H1 (cell line): ENCODE results near the gene TGFBRAP1. TPM values are rescaled to one million over a fixed set of nuclear protein-coding genes. Genes with fewer than 3 reads are reported as not detected.

Experiments used
- CTCF ChIA-PET: fragments of 300-600 bp; sonication (Branson Sonifier 250); formaldehyde crosslinking; loops from one replicate; lab custom pipeline; 2021; ENCODE audit not compliant: partially characterized antibody; lab: Charles Lee
- POLR2A ChIA-PET: fragments of 300-600 bp; sonication (Branson Sonifier 250); formaldehyde crosslinking; loops from one replicate; lab custom pipeline; 2021; ENCODE audit warnings: inconsistent platforms; ENCODE audit not compliant: partially characterized antibody; lab: Charles Lee
- DNase-seq, 2 experiments: peaks; one replicate each; pipeline versions ENCODE4 v3.0.0 to v3.0.0-alpha.2; 2010 to 2022; ENCODE audit warnings: low spot score in 2 of 2, low read depth in 1 of 2, mixed read lengths in 1 of 2
- FAIRE-seq: peaks from 2 replicates; lab custom pipeline; 2011; peaks lifted over from hg19 to GRCh38; lab: Jason Lieb, UNC
- H2AFZ ChIP-seq: 2 replicates; pipeline ENCODE4 v1.8.1; 2012; ENCODE audit warnings: low read length, inconsistent platforms
- H2AK5ac ChIP-seq: 2 replicates; pipeline ENCODE4 v1.6.1; 2013; ENCODE audit warnings: low read depth, low read length
- H2BK120ac ChIP-seq: replicated peaks from 2 replicates; pipeline ENCODE3; 2013; ENCODE audit warnings: low read depth, low read length, inconsistent platforms
- H2BK12ac ChIP-seq: 2 replicates; pipeline ENCODE4 v1.6.1; 2013; ENCODE audit warnings: low read depth, low read length
- H2BK15ac ChIP-seq: 2 replicates; pipeline ENCODE4 v1.6.1; 2013; ENCODE audit warnings: low read length
- H2BK20ac ChIP-seq: 2 replicates; pipeline ENCODE4 v1.6.1; 2013; ENCODE audit warnings: low read length
- H2BK5ac ChIP-seq: 2 replicates; pipeline ENCODE4 v1.6.1; 2013; ENCODE audit warnings: low read depth, low read length
- H3K14ac ChIP-seq: 2 replicates; pipeline ENCODE4 v1.6.1; 2013; ENCODE audit warnings: inconsistent platforms; ENCODE audit not compliant: insufficient read length
- H3K18ac ChIP-seq: 2 replicates; pipeline ENCODE4 v1.6.1; 2013; ENCODE audit warnings: low read length; ENCODE audit errors: extremely low read depth
- H3K23ac ChIP-seq: 2 replicates; pipeline ENCODE4 v1.6.1; 2013; ENCODE audit warnings: inconsistent platforms; ENCODE audit not compliant: insufficient read length
- H3K23me2 ChIP-seq: 2 replicates; pipeline ENCODE4 v1.6.1; 2013; ENCODE audit warnings: low read depth, low read length
- H3K27ac ChIP-seq: 2 replicates; pipeline ENCODE4 v1.6.1; 2011; ENCODE audit warnings: low read depth, low read length, inconsistent platforms
- H3K27me3 ChIP-seq, 4 experiments: replicated peaks in 1 of 4; 1 replicate in 1 of 4; 2 replicates in 3 of 4; pipeline versions ENCODE4 v1.6.1 to v1.8.1; 2011 to 2013; ENCODE audit warnings: low read length in 3 of 4, mild to moderate bottlenecking in 3 of 4, inconsistent platforms in 2 of 4, mixed read lengths in 2 of 4, moderate library complexity in 1 of 4; ENCODE audit not compliant: control insufficient read depth in 3 of 4, insufficient read depth in 3 of 4; ENCODE audit errors: extremely low read depth in 1 of 4
- H3K36me3 ChIP-seq, 4 experiments: 2 replicates each; pipeline versions ENCODE4 v1.6.1 to v1.8.1; 2011 to 2013; ENCODE audit warnings: mild to moderate bottlenecking in 4 of 4, low read length in 3 of 4, moderate library complexity in 2 of 4, control low read depth in 1 of 4, inconsistent platforms in 1 of 4; ENCODE audit not compliant: insufficient read depth in 4 of 4, control insufficient read depth in 2 of 4
- H3K4ac ChIP-seq: replicated peaks from 2 replicates; pipeline ENCODE3; 2013; ENCODE audit warnings: low read length, low read depth, mixed read lengths, inconsistent platforms; ENCODE audit not compliant: insufficient read length
- H3K4me1 ChIP-seq, 4 experiments: replicated peaks in 1 of 4; 1 replicate in 1 of 4; 2 replicates in 3 of 4; pipeline versions ENCODE4 v1.6.1 to v1.8.1; 2011 to 2013; ENCODE audit warnings: low read length in 3 of 4, inconsistent platforms in 2 of 4, mixed read lengths in 1 of 4; ENCODE audit not compliant: insufficient read depth in 4 of 4, control insufficient read depth in 3 of 4
- H3K4me2 ChIP-seq, 2 experiments: 2 replicates each; pipeline versions ENCODE4 v1.6.1 to v1.8.1; 2011 to 2013; ENCODE audit warnings: low read depth in 2 of 2, low read length in 2 of 2, control low read depth in 1 of 2, inconsistent platforms in 1 of 2, mild to moderate bottlenecking in 1 of 2; ENCODE audit not compliant: insufficient read depth in 1 of 2
- H3K4me3 ChIP-seq, 4 experiments: fragments of 200-600, 300-600 bp in 1 of 4; sonication (generic), shearing (Covaris generic), sonication (Bioruptor Twin) in 1 of 4; 2 replicates each; pipeline versions ENCODE4 v1.5.1 to v1.8.1; 2011 to 2016; ENCODE audit warnings: low read length in 4 of 4, low read depth in 3 of 4, control low read depth in 2 of 4, inconsistent platforms in 2 of 4, mild to moderate bottlenecking in 2 of 4, mixed read lengths in 1 of 4, moderate library complexity in 1 of 4; ENCODE audit not compliant: insufficient read depth in 2 of 4; ENCODE audit errors: extremely low read depth in 1 of 4
- H3K56ac ChIP-seq: replicated peaks from 2 replicates; pipeline ENCODE3; 2013; ENCODE audit warnings: low read depth, mild to moderate bottlenecking, mixed read lengths, low read length, inconsistent platforms; ENCODE audit not compliant: insufficient read length
- H3K79me1 ChIP-seq: 2 replicates; pipeline ENCODE4 v1.6.1; 2013; ENCODE audit warnings: low read depth, low read length, control low read depth
- H3K79me2 ChIP-seq, 2 experiments: 2 replicates each; pipeline versions ENCODE4 v1.6.1 to v1.8.1; 2012 to 2013; ENCODE audit warnings: low read length in 2 of 2, mild to moderate bottlenecking in 2 of 2, inconsistent platforms in 1 of 2; ENCODE audit not compliant: insufficient read depth in 2 of 2, control insufficient read depth in 1 of 2
- H3K9ac ChIP-seq, 4 experiments: replicated peaks in 1 of 4; 1 replicate in 1 of 4; 2 replicates in 3 of 4; pipeline versions ENCODE4 v1.6.1 to v1.8.1; 2011 to 2013; ENCODE audit warnings: low read depth in 3 of 4, low read length in 3 of 4, control low read depth in 2 of 4, mild to moderate bottlenecking in 2 of 4, moderate library complexity in 2 of 4, inconsistent platforms in 1 of 4; ENCODE audit errors: extremely low read depth in 1 of 4
- H3K9me3 ChIP-seq, 2 experiments: 2 replicates each; pipeline versions ENCODE4 v1.6.1 to v1.8.1; 2012 to 2013; ENCODE audit warnings: mild to moderate bottlenecking in 2 of 2, moderate library complexity in 2 of 2, control low read depth in 1 of 2, inconsistent platforms in 1 of 2, low read depth in 1 of 2, low read length in 1 of 2, mixed read lengths in 1 of 2; ENCODE audit not compliant: insufficient read depth in 2 of 2
- H4K20me1 ChIP-seq, 2 experiments: replicated peaks in 1 of 2; 2 replicates each; pipeline versions ENCODE3 to v1.8.1; 2011 to 2013; ENCODE audit warnings: inconsistent platforms in 2 of 2, low read length in 2 of 2, mild to moderate bottlenecking in 1 of 2; ENCODE audit not compliant: insufficient read depth in 2 of 2, control insufficient read depth in 1 of 2
- H4K5ac ChIP-seq: 2 replicates; pipeline ENCODE4 v1.6.1; 2013; ENCODE audit warnings: low read length, low read depth, mixed read lengths, inconsistent platforms; ENCODE audit not compliant: insufficient read length
- H4K8ac ChIP-seq: 2 replicates; pipeline ENCODE4 v1.8.0; 2013; ENCODE audit warnings: mild to moderate bottlenecking, moderate library complexity, low read length, inconsistent platforms; ENCODE audit not compliant: insufficient read depth; ENCODE audit errors: extremely low read depth
- H4K91ac ChIP-seq: replicated peaks from 2 replicates; pipeline ENCODE3; 2013; ENCODE audit warnings: low read length, mixed read lengths, inconsistent platforms; ENCODE audit not compliant: insufficient read length
- BCL11A ChIP-seq, 2 experiments: IDR thresholded peaks; one replicate each; pipeline ENCODE4 v1.6.1; 2011; ENCODE audit warnings: low read depth in 2 of 2, low read length in 2 of 2, mild to moderate bottlenecking in 2 of 2
- CBX8 ChIP-seq: fragments of 300-800, 300-1000 bp; sonication (generic); IDR thresholded peaks from 2 replicates; pipeline ENCODE4 v1.7.1; 2016; ENCODE audit warnings: low read depth, low read length, borderline replicate concordance
- CREB1 ChIP-seq: IDR thresholded peaks from 2 replicates; pipeline ENCODE4 v1.6.1; 2012; ENCODE audit warnings: inconsistent platforms
- E2F6 ChIP-seq: IDR thresholded peaks from 2 replicates; pipeline ENCODE4 v1.6.1; 2012; ENCODE audit warnings: inconsistent platforms
- EP300 ChIP-seq, 2 experiments: IDR thresholded peaks; 1 replicate in 1 of 2; 2 replicates in 1 of 2; pipeline ENCODE4 v1.6.1; 2011 to 2012; ENCODE audit warnings: low read depth in 2 of 2, low read length in 2 of 2, mild to moderate bottlenecking in 2 of 2, borderline replicate concordance in 1 of 2, inconsistent platforms in 1 of 2, moderate library complexity in 1 of 2
- GTF2F1 ChIP-seq: IDR thresholded peaks from 2 replicates; pipeline ENCODE4 v1.6.1; 2012; ENCODE audit warnings: low read depth, low read length, improper control_type of control experiment, borderline replicate concordance
- HDAC6 ChIP-seq: IDR thresholded peaks from one replicate; pipeline ENCODE4 v1.7.1; 2012; ENCODE audit warnings: low read depth, mild to moderate bottlenecking, inconsistent platforms, low read length, moderate library complexity
- MAX ChIP-seq: IDR thresholded peaks from 2 replicates; pipeline ENCODE4 v1.6.1; 2012; ENCODE audit warnings: inconsistent platforms
- POLR2AphosphoS5 ChIP-seq: IDR thresholded peaks from 2 replicates; pipeline ENCODE4 v1.6.1; 2011; ENCODE audit warnings: low read depth, low read length
- RBBP5 ChIP-seq: IDR thresholded peaks from 2 replicates; pipeline ENCODE4 v1.7.1; 2012; ENCODE audit warnings: low read depth, mild to moderate bottlenecking, inconsistent platforms, low read length, moderate library complexity, borderline replicate concordance
- SAP30 ChIP-seq: fragments of 300-600 bp; sonication (generic); IDR thresholded peaks from 2 replicates; pipeline ENCODE4 v1.7.1; 2012; ENCODE audit warnings: low read length, moderate library complexity, mild to moderate bottlenecking, inconsistent platforms; ENCODE audit not compliant: insufficient read depth, insufficient replicate concordance
- SP4 ChIP-seq: IDR thresholded peaks from 2 replicates; pipeline ENCODE4 v1.6.1; 2012; ENCODE audit warnings: low read length, inconsistent platforms
- WGBS, 2 experiments: shearing (Covaris generic) in 1 of 2; methylation state at CpG; one replicate each; pipeline versions ENCODE4 v1.1.6 to v1.1.7; 2013 to 2015; ENCODE audit warnings: low lambda C conversion rate in 2 of 2, mixed read lengths in 2 of 2, inconsistent platforms in 1 of 2, low coverage in 1 of 2, missing lambda C conversion rate in 1 of 2; ENCODE audit not compliant: insufficient replicate concordance in 2 of 2, insufficient coverage in 1 of 2, insufficient read length in 1 of 2; ENCODE audit errors: extremely low coverage in 1 of 2, missing lambda C conversion rate in 1 of 2; 5-methylcytosine and 5-hydroxymethylcytosine counted together
- polyA plus RNA-seq, 7 experiments: library from polyadenylated mRNA; depleted of rRNA in 3 of 7; stranded (reverse) in 5 of 7; unstranded in 2 of 7; fragments of >200 nt in 5 of 7; fragments of 200-250 nt in 2 of 7; gene quantifications; 1 replicate in 5 of 7; 2 replicates in 1 of 7; 4 replicates in 1 of 7; pipeline versions ENCODE4 v1.2.1 to v1.2.3, GENCODE V29; 2011 to 2013; ENCODE audit warnings: missing spikeins in 2 of 7, mixed read lengths in 2 of 7
- total RNA-seq: library from RNA; stranded (reverse); fragmentation: NEBNext Ultra II Directional; extraction: Animal tissue kit (Norgen Biotek cat#: 25700); gene quantifications from 2 replicates; pipeline ENCODE4 v1.2.1, GENCODE V29; 2021

The TGFBRAP1 gene
- total and polyA plus RNA-seq, 2 of the 8 experiments (the other 6 are each of a cell fraction or from before 2014, with no cell fraction given): 11.2 to 20.2 TPM

GRCh38 chr2:105290981-105291660, 38.4 kb downstream of the TGFBRAP1 start:
- Histone ChIP-seq H2BK5ac (no peak overlapping the region), H3K27ac (no peak overlapping the region), H3K79me2 (no peaks in the 10 kb centered on the region), H3K4me3 (no peak overlapping the region), H2BK120ac (no peak overlapping the region), H3K18ac (no peak overlapping the region), H3K23ac (no peak overlapping the region), H4K20me1 (peaks cover 0 to 2% of the 10 kb centered on the region in 2 experiments), H4K8ac (no peak overlapping the region), H3K56ac (no peak overlapping the region), H2AK5ac (no peak overlapping the region), H3K9ac (no peak overlapping the region), H3K79me1 (no peaks in the 10 kb centered on the region), H3K4me2 (no peak overlapping the region), H3K27me3 (no peaks in the 10 kb centered on the region), H2BK20ac (no peak overlapping the region), H4K5ac (no peak overlapping the region), H3K4me1 (no peaks in the 10 kb centered on the region), H3K4ac (no peak overlapping the region), H2BK12ac (no peak overlapping the region), H2BK15ac (no peak overlapping the region), H3K36me3 (peaks cover 0 to 8% (median 3%) of the 10 kb centered on the region in 4 experiments; a peak in 4 of 8 replicates), H3K23me2 (no peaks in the 10 kb centered on the region; the same call in 1 of the 2 replicates), H3K14ac (no peak overlapping the region), H2AFZ (no peak overlapping the region), H4K91ac (no peak overlapping the region), H3K9me3 (no peaks in the 10 kb centered on the region)
- DNase-seq (no peak), FAIRE-seq (no peak)
- WGBS, 2 experiments: 88% methylated on average over 6 of the region's 6 CpGs; no CpG with 5 or more reads in 1 of the 2 experiments
- ChIA-PET CTCF (interaction anchor here (0.6 kb wide), 1 partner anchor 42 kb away, joined by 4 read pairs; no protein-coding TSS in a partner anchor), POLR2A (interaction anchor here (0.7 kb wide), 1 partner anchor 546 kb away, joined by 3 read pairs; no protein-coding TSS in a partner anchor)
- TF ChIP-seq SP4: no peak
- no peak for TF ChIP-seq MAX
- TF ChIP-seq POLR2AphosphoS5: no peak
- no peak for TF ChIP-seq EP300 (IDR thresholded peaks at IDR 0.05; ENCODE audit: borderline replicate concordance in 1 of 2, low read depth in 2 of 2, low read length in 2 of 2)
- no peak for TF ChIP-seq BCL11A (IDR thresholded peaks at IDR 0.05; ENCODE audit: low read depth in 2 of 2, low read length in 2 of 2)
- no peak for TF ChIP-seq RBBP5
- no peak for TF ChIP-seq E2F6
- no peak for TF ChIP-seq GTF2F1
- no peak for TF ChIP-seq CBX8
- TF ChIP-seq SAP30: no peak
- TF ChIP-seq HDAC6: no peak
- no peak for TF ChIP-seq CREB1
